ENCODE data around the gene GABBR1.
"Not testable (repeated sequence)": the region's sequence is repeated elsewhere in the genome, so short reads cannot be mapped to it uniquely, and the experiment has no call there.

The GABBR1 gene

GRCh38 chr6:29674008-29674407, 41.0 kb upstream of the GABBR1 start:
- H2AFZ ChIP-seq (ENCODE audit: low read depth, low read length): no peak overlapping the region
- no peak overlapping the region for H3K27ac ChIP-seq (ENCODE audit: low read length)
- H3K4me3 ChIP-seq (ENCODE audit: low read length): no peak overlapping the region
- no peaks in the 10 kb centered on the region for H3K36me3 ChIP-seq (replicated peaks; ENCODE audit: low read depth, low read length)
- no peaks in the 10 kb centered on the region for H3K79me2 ChIP-seq (ENCODE audit: low read length)
- H3K4me1 ChIP-seq (ENCODE audit: low read length): no peaks in the 10 kb centered on the region
- TF ChIP-seq CTCF (IDR thresholded peaks at IDR 0.05; ENCODE audit: low read depth, low read length) (no peak), EZH2phosphoT487 (IDR thresholded peaks at IDR 0.05; ENCODE audit: low read depth) (no peak)
- H3K9me3 ChIP-seq (ENCODE audit: insufficient read depth, low read length): no peaks in the 10 kb centered on the region
- H3K27me3 ChIP-seq (ENCODE audit: low read depth, low read length): no peaks in the 10 kb centered on the region
- no peaks in the 10 kb centered on the region for H4K20me1 ChIP-seq (ENCODE audit: insufficient read depth, low read length)
- H3K4me2 ChIP-seq (ENCODE audit: low read length): no peak overlapping the region
- H3K9ac ChIP-seq (ENCODE audit: low read length): no peak overlapping the region

- H3K9ac ChIP-seq (ENCODE audit: low read length): no peak overlapping the region
- no peak overlapping the region for H3K4me2 ChIP-seq (ENCODE audit: low read length)
- H3K27me3 ChIP-seq (ENCODE audit: low read depth, low read length): 0 out of 2 replicates have a peak, but pooled peaks cover 4% of the 10 kb centered on the region
Measured at GRCh38 chr6:29673161-29673560, 40.2 kb upstream of the GABBR1 start.

GRCh38 chr6:29672116-29672515, 39.1 kb upstream of the GABBR1 start:
- not testable (repeated sequence) for H3K9ac ChIP-seq (ENCODE audit: low read length); H3K79me2 ChIP-seq (ENCODE audit: low read length); H2AFZ ChIP-seq (ENCODE audit: low read depth, low read length); H3K9me3 ChIP-seq (ENCODE audit: insufficient read depth, low read length); H3K4me3 ChIP-seq (ENCODE audit: low read length); H3K36me3 ChIP-seq (replicated peaks; ENCODE audit: low read depth, low read length); H3K4me2 ChIP-seq (ENCODE audit: low read length); H3K4me1 ChIP-seq (ENCODE audit: low read length); H3K27me3 ChIP-seq (ENCODE audit: low read depth, low read length); H4K20me1 ChIP-seq (ENCODE audit: insufficient read depth, low read length); H3K27ac ChIP-seq (ENCODE audit: low read length)

More at GRCh38 chr6:29673161-29673560, 40.2 kb upstream of the GABBR1 start:
- H4K20me1 ChIP-seq (ENCODE audit: insufficient read depth, low read length): no peaks in the 10 kb centered on the region
- H2AFZ ChIP-seq (ENCODE audit: low read depth, low read length): no peak overlapping the region
- no peaks in the 10 kb centered on the region for H3K4me1 ChIP-seq (ENCODE audit: low read length)
- no peaks in the 10 kb centered on the region for H3K36me3 ChIP-seq (replicated peaks; ENCODE audit: low read depth, low read length)
- H3K9me3 ChIP-seq (ENCODE audit: insufficient read depth, low read length): no peaks in the 10 kb centered on the region
- TF ChIP-seq EZH2phosphoT487 (IDR thresholded peaks at IDR 0.05; ENCODE audit: low read depth): no peak
- TF ChIP-seq CTCF (IDR thresholded peaks at IDR 0.05; ENCODE audit: low read depth, low read length): no peak
- no peak overlapping the region for H3K4me3 ChIP-seq (ENCODE audit: low read length)
- H3K79me2 ChIP-seq (ENCODE audit: low read length): no peaks in the 10 kb centered on the region
- H3K27ac ChIP-seq (ENCODE audit: low read length): no peak overlapping the region

- no peak overlapping the region for H3K27ac ChIP-seq (ENCODE audit: low read length)
- 0 out of 2 replicates have a peak, but pooled peaks cover 4% of the 10 kb centered on the region for H3K27me3 ChIP-seq (ENCODE audit: low read depth, low read length)
- no peak overlapping the region for H3K4me2 ChIP-seq (ENCODE audit: low read length)
- no peaks in the 10 kb centered on the region for H4K20me1 ChIP-seq (ENCODE audit: insufficient read depth, low read length)
- peaks cover 9% of the 10 kb centered on the region for H3K4me1 ChIP-seq (ENCODE audit: low read length)
- H3K4me3 ChIP-seq (ENCODE audit: low read length): no peak overlapping the region
- TF ChIP-seq CTCF (IDR thresholded peaks at IDR 0.05; ENCODE audit: low read depth, low read length) (no peak), EZH2phosphoT487 (IDR thresholded peaks at IDR 0.05; ENCODE audit: low read depth) (no peak)
- no peaks in the 10 kb centered on the region for H3K79me2 ChIP-seq (ENCODE audit: low read length)
- H3K9ac ChIP-seq (ENCODE audit: low read length): no peak overlapping the region
- no peaks in the 10 kb centered on the region for H3K9me3 ChIP-seq (ENCODE audit: insufficient read depth, low read length)
- H3K36me3 ChIP-seq (replicated peaks; ENCODE audit: low read depth, low read length): no peaks in the 10 kb centered on the region
- H2AFZ ChIP-seq (ENCODE audit: low read depth, low read length): no peak overlapping the region
Measured at GRCh38 chr6:29671026-29671425, 38.0 kb upstream of the GABBR1 start.

- no peak for TF ChIP-seq CTCF (IDR thresholded peaks at IDR 0.05; ENCODE audit: low read depth, low read length)
- no peak for TF ChIP-seq EZH2phosphoT487 (IDR thresholded peaks at IDR 0.05; ENCODE audit: low read depth)
- no peaks in the 10 kb centered on the region for H3K79me2 ChIP-seq (ENCODE audit: low read length)
- peaks cover 11% of the 10 kb centered on the region for H3K4me1 ChIP-seq (ENCODE audit: low read length)
- H3K27me3 ChIP-seq (ENCODE audit: low read depth, low read length): 0 out of 2 replicates have a peak, but pooled peaks cover 4% of the 10 kb centered on the region
- no peak overlapping the region for H3K9ac ChIP-seq (ENCODE audit: low read length)
- no peaks in the 10 kb centered on the region for H3K36me3 ChIP-seq (replicated peaks; ENCODE audit: low read depth, low read length)
- H3K4me2 ChIP-seq (ENCODE audit: low read length): no peak overlapping the region
- no peaks in the 10 kb centered on the region for H3K9me3 ChIP-seq (ENCODE audit: insufficient read depth, low read length)
- H2AFZ ChIP-seq (ENCODE audit: low read depth, low read length): no peak overlapping the region
- no peaks in the 10 kb centered on the region for H4K20me1 ChIP-seq (ENCODE audit: insufficient read depth, low read length)
- H3K27ac ChIP-seq (ENCODE audit: low read length): no peak overlapping the region
- no peak overlapping the region for H3K4me3 ChIP-seq (ENCODE audit: low read length)
Measured at GRCh38 chr6:29667158-29667557, 34.2 kb upstream of the GABBR1 start.
